PFSK-1 (cell line): Measurements from ENCODE around the gene PERM1.

Experiments used
- FOXP2 ChIP-seq: optimal IDR thresholded peaks from 2 replicates; pipeline ENCODE3; 2011; ENCODE audit warnings: borderline replicate concordance, control low read depth, inconsistent platforms; ENCODE audit not compliant: insufficient read depth; ENCODE audit errors: extremely low read length, extremely low read depth
- POLR2AphosphoS5 ChIP-seq: IDR thresholded peaks from 2 replicates; pipeline ENCODE4 v1.6.1; 2012; ENCODE audit warnings: low read depth, mild to moderate bottlenecking, control low read depth, low read length, moderate library complexity
- SIN3A ChIP-seq: IDR thresholded peaks from 2 replicates; pipeline ENCODE4 v1.6.1; 2012; ENCODE audit warnings: mild to moderate bottlenecking, low read length, moderate library complexity, borderline replicate concordance; ENCODE audit not compliant: insufficient read depth
- TAF1 ChIP-seq: IDR thresholded peaks from 2 replicates; pipeline ENCODE4 v1.6.1; 2012; ENCODE audit warnings: low read length, control low read depth, borderline replicate concordance; ENCODE audit not compliant: insufficient read depth
- TF ChIP-seq, protein P1 (sequence below), 2 experiments: IDR thresholded peaks; 2 replicates each; pipeline versions ENCODE4 v1.6.1 to v1.8.0; 2011 to 2012; ENCODE audit warnings: low read depth in 2 of 2, low read length in 2 of 2, control low read depth in 1 of 2, inconsistent platforms in 1 of 2, mild to moderate bottlenecking in 1 of 2, moderate library complexity in 1 of 2; ENCODE audit not compliant: insufficient read depth in 1 of 2

Gene PERM1

DNA sequence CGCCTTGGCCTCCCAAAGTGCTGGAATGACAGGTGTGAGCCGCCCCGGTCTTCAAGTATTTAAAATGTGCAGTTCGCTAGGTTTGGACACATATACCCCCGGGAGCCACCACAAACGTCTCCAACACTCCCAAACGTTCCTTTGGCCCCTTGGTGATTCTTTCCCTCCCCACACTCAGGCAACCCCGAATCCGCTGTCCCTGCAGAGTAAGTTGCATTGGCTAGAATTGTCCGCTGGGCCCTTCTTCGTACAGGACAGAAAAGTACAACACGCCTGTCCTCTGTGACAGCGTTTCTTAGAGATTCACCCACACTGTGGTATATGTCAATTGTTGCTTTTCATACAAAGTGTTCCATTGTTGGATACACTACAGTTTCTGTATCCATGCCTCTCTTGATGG, 3.2 kb upstream of the PERM1 start:
- TF ChIP-seq FOXP2 (no peak), SIN3A (no peak), POLR2AphosphoS5 (no peak)
- TF ChIP-seq, protein P1, sequence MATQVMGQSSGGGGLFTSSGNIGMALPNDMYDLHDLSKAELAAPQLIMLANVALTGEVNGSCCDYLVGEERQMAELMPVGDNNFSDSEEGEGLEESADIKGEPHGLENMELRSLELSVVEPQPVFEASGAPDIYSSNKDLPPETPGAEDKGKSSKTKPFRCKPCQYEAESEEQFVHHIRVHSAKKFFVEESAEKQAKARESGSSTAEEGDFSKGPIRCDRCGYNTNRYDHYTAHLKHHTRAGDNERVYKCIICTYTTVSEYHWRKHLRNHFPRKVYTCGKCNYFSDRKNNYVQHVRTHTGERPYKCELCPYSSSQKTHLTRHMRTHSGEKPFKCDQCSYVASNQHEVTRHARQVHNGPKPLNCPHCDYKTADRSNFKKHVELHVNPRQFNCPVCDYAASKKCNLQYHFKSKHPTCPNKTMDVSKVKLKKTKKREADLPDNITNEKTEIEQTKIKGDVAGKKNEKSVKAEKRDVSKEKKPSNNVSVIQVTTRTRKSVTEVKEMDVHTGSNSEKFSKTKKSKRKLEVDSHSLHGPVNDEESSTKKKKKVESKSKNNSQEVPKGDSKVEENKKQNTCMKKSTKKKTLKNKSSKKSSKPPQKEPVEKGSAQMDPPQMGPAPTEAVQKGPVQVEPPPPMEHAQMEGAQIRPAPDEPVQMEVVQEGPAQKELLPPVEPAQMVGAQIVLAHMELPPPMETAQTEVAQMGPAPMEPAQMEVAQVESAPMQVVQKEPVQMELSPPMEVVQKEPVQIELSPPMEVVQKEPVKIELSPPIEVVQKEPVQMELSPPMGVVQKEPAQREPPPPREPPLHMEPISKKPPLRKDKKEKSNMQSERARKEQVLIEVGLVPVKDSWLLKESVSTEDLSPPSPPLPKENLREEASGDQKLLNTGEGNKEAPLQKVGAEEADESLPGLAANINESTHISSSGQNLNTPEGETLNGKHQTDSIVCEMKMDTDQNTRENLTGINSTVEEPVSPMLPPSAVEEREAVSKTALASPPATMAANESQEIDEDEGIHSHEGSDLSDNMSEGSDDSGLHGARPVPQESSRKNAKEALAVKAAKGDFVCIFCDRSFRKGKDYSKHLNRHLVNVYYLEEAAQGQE (IDR thresholded peaks at IDR 0.05; ENCODE audit: insufficient read depth in 1 of 2, low read depth in 2 of 2, low read length in 2 of 2), result no peak

DNA sequence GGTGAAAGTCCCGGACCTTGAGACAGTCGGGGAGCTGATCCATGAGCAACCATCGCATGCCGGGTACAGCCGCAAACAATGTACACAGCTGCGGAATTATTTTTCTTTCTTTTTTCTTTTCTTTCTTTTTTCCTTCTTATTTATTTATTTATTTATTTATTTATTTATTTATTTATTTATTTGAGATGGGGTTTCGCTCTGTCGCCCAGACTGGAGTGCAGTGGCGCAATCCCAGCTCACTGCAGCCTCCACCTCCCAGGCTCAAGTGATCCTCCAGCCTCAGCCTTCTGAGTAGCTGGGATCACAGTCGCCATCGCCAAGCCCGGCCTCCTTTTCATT, 2.6 kb upstream of the PERM1 start:
- TF ChIP-seq SIN3A, result no peak

DNA sequence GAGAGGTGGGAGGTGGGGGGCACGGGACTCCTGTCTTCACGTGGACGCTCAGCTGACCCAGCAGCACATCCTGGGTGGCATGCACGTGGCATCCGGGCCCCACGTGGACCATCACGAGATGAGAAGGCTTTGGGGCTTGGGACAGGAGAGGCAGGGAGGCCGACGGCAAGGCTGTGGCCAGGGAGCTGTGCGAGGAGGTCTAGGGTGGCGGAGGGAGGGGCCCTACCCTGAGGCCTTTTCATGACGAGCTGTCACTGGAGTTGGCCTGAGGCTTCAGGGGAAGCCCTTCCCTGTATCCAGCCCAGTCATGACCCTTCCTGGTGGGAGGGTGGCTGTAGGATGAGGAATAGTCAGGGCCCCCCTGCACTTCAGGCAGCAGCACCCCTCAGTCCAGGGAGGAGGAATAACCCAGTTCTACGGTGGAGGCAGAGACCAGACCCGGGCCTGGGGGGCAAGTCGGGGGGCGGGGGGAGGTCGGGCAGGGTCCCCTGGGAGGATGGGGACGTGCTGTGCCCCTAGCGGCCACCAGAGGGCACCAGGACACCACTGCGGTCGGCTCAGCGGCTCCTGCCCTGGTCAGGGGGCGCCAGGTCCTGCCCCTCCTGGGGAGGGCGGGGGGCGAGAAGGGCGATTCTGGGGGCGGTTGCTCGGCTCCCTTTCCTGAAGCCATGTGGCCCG, 2.0 kb upstream of the PERM1 start:
- TF ChIP-seq, protein P1 (IDR thresholded peaks at IDR 0.05; ENCODE audit: insufficient read depth in 1 of 2, low read depth in 2 of 2, low read length in 2 of 2), result no peak
- TF ChIP-seq SIN3A (no peak), FOXP2 (no peak), POLR2AphosphoS5 (no peak), TAF1 (no peak)

DNA sequence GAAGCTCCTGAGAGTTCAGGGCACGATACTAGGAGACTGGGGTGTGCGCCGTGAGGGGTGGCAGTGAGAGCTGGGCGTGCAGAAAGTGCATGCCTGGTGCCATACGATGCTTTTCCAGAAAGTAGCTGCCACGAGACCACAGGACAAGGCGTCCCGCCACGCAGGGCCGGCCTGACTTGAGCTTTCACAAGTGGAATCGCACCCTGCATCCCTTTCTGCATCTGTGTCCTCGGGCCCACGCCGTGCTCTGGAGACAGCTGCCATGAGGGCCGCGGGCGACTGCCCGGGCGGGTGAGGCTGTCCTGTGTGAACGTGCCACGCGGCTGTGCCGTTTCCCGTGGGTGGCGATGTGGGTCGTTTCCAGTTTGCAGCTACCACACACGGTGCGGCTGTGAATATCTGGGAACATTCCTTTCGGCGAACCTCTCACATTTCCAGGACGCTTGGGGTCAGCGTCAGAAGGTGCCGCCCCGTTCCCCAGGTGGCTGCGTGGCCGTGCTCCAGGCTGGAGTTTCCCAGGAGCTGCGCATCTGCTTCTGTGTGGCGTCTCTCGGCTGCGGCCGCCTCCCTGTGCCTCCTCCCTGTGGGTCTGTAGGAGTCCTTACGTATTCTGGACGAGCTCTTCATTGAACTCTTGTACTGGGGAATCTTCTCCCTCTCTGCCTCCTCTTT, 1.0 kb upstream of the PERM1 start:
- TF ChIP-seq POLR2AphosphoS5 (no peak), SIN3A (no peak), TAF1 (no peak), FOXP2 (no peak)
- TF ChIP-seq, protein P1 (IDR thresholded peaks at IDR 0.05; ENCODE audit: insufficient read depth in 1 of 2, low read depth in 2 of 2, low read length in 2 of 2), result no peak

DNA sequence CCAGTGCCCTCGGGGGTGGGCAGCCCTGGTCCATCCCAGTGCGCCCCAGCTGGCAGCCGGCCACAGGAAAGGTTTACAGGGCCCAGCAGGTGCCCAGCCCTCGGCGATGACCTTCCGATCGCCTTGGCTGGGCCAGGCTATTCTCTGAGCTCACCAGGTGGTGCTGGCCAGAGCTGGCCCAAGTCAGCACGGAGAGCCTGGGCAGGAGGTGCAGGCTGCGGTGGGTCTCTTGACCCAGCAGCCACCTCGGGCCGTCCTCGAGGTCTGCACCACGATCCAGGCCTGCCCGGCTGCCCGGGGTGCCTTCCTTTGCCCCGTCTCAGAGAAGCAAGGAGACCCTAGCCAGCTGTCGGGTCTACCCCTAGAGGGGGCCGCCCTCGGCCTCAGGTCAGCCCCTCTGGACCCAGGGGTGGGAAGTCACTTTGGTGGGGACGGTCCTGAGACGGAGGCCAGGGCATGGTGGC, 370 bp downstream of the PERM1 start:
- TF ChIP-seq FOXP2 (no peak), TAF1 (no peak), POLR2AphosphoS5 (no peak), SIN3A (no peak)
- TF ChIP-seq, protein P1 (IDR thresholded peaks at IDR 0.05; ENCODE audit: insufficient read depth in 1 of 2, low read depth in 2 of 2, low read length in 2 of 2), result no peak
